NCI-H1930 (cell line): ENCODE results near the gene INPP4B.

Experiments used
- DNase-seq, 2 experiments: peaks; one replicate each; lab custom pipeline; 2025; lab: John Stamatoyannopoulos, UW

Gene INPP4B

GRCh38 chr4:141977433-141977832 lies 868.7 kb downstream of the INPP4B start:
- no peak for DNase-seq
